ENCODE data around the gene DENND2A.
"Not testable (repeated sequence)": the region's sequence is repeated elsewhere in the genome, so short reads cannot be mapped to it uniquely, and the experiment has no call there.

The DENND2A gene

GRCh38 chr7:140581411-140581810, 59.2 kb downstream of the DENND2A start:
- no peak for DNase-seq

GRCh38 chr7:140577651-140578050, 63.0 kb downstream of the DENND2A start:
- no peak for DNase-seq

GRCh38 chr7:140576589-140576988, 64.0 kb downstream of the DENND2A start:
- no peak for DNase-seq

- DNase-seq = no peak
Measured at GRCh38 chr7:140571538-140572122, 69.0 kb downstream of the DENND2A start.

- no peak for DNase-seq
Measured at GRCh38 chr7:140570120-140570519, 70.5 kb downstream of the DENND2A start.

GRCh38 chr7:140568021-140568813, 72.4 kb downstream of the DENND2A start:
- DNase-seq = no peak

- not testable (repeated sequence) for DNase-seq
Measured at GRCh38 chr7:140566186-140566585, 74.4 kb downstream of the DENND2A start.

GRCh38 chr7:140565761-140566160, 74.9 kb downstream of the DENND2A start:
- not testable (repeated sequence) for DNase-seq

- DNase-seq = no peak
Measured at GRCh38 chr7:140564643-140565042, 76.0 kb downstream of the DENND2A start.

GRCh38 chr7:140562926-140563481, 77.6 kb downstream of the DENND2A start:
- DNase-seq = no peak

- DNase-seq = no peak
Measured at GRCh38 chr7:140559410-140559809, 81.2 kb downstream of the DENND2A start.

GRCh38 chr7:140557809-140558518, 82.6 kb downstream of the DENND2A start:
- DNase-seq = no peak

GRCh38 chr7:140557069-140557468, 83.5 kb downstream of the DENND2A start:
- DNase-seq = no peak

GRCh38 chr7:140553236-140553635, 87.4 kb downstream of the DENND2A start:
- not testable (repeated sequence) for DNase-seq

- DNase-seq = no peak
Measured at GRCh38 chr7:140552240-140552679, 88.4 kb downstream of the DENND2A start.

- DNase-seq = no peak
Measured at GRCh38 chr7:140551355-140552239, 89.0 kb downstream of the DENND2A start.

- DNase-seq = no peak
Measured at GRCh38 chr7:140546947-140547346, 93.7 kb downstream of the DENND2A start.

GRCh38 chr7:140544388-140544826, 96.2 kb downstream of the DENND2A start:
- no peak for DNase-seq

- DNase-seq = no peak
Measured at GRCh38 chr7:140542228-140542603, 98.4 kb downstream of the DENND2A start.

GRCh38 chr7:140541513-140542227, 98.9 kb downstream of the DENND2A start:
- DNase-seq = peak; percentile 97

GRCh38 chr7:140541176-140541512, 99.5 kb downstream of the DENND2A start:
- DNase-seq = no peak

All from NCI-H1105 treated with DMSO at 0.1 percent for 48 hours (cell line).